Neural crest cell (in vitro differentiated cells): ENCODE measurements around the gene CANT1. TPM values are rescaled to one million over a fixed set of nuclear protein-coding genes. Genes with fewer than 3 reads are reported as not detected.
A peak's percentile ranks its signal among the peaks of the same experiment; 100 is the strongest.
"Not testable (repeated sequence)": the region's sequence is repeated elsewhere in the genome, so short reads cannot be mapped to it uniquely, and the experiment has no call there.

Experiments
- DNase-seq: peaks from one replicate; pipeline ENCODE4 v3.0.0; 2021; ENCODE audit warnings: low read depth, mixed read lengths, low spot score
- H3K27ac Mint-ChIP-seq: one replicate; pipeline ENCODE4 v1.8.0; 2021; ENCODE audit warnings: mild to moderate bottlenecking, mixed read lengths; ENCODE audit not compliant: unreplicated experiment
- H3K27me3 Mint-ChIP-seq: 2 replicates; pipeline ENCODE4 v1.8.0; 2021; ENCODE audit warnings: low read depth, mild to moderate bottlenecking, mixed read lengths
- H3K36me3 Mint-ChIP-seq: 2 replicates; pipeline ENCODE4 v1.8.0; 2021; ENCODE audit warnings: low read depth, mild to moderate bottlenecking, mixed read lengths
- H3K4me1 Mint-ChIP-seq: 2 replicates; pipeline ENCODE4 v1.8.0; 2021; ENCODE audit warnings: mixed read lengths
- H3K4me3 Mint-ChIP-seq: one replicate; pipeline ENCODE4 v1.8.0; 2021; ENCODE audit warnings: mild to moderate bottlenecking, mixed read lengths
- H3K9me3 Mint-ChIP-seq: 2 replicates; pipeline ENCODE4 v1.8.0; 2021; ENCODE audit warnings: mixed read lengths
- total RNA-seq: library from RNA; stranded (reverse); gene quantifications from 2 replicates; pipeline ENCODE4 v1.2.1, GENCODE V29; 2021
- TF ChIP-seq, protein P1 (sequence below): fragments of 200-600 bp; sonication (generic); conservative IDR thresholded peaks from 2 replicates; pipeline ENCODE4 v1.5.0; 2021; ENCODE audit warnings: antibody characterized with exemption, mild to moderate bottlenecking

CANT1 gene
- total RNA-seq, 1 donor from 2014 or later: 63.8 TPM

- peaks cover 10% of the 10 kb centered on the region for H3K4me1 Mint-ChIP-seq
- H3K36me3 Mint-ChIP-seq: no peaks in the 10 kb centered on the region
- H3K27me3 Mint-ChIP-seq: no peaks in the 10 kb centered on the region
- no peak for DNase-seq
- no peak overlapping the region for H3K4me3 Mint-ChIP-seq
- H3K9me3 Mint-ChIP-seq: no peaks in the 10 kb centered on the region
- H3K27ac Mint-ChIP-seq: no peak overlapping the region
- TF ChIP-seq, protein P1, sequence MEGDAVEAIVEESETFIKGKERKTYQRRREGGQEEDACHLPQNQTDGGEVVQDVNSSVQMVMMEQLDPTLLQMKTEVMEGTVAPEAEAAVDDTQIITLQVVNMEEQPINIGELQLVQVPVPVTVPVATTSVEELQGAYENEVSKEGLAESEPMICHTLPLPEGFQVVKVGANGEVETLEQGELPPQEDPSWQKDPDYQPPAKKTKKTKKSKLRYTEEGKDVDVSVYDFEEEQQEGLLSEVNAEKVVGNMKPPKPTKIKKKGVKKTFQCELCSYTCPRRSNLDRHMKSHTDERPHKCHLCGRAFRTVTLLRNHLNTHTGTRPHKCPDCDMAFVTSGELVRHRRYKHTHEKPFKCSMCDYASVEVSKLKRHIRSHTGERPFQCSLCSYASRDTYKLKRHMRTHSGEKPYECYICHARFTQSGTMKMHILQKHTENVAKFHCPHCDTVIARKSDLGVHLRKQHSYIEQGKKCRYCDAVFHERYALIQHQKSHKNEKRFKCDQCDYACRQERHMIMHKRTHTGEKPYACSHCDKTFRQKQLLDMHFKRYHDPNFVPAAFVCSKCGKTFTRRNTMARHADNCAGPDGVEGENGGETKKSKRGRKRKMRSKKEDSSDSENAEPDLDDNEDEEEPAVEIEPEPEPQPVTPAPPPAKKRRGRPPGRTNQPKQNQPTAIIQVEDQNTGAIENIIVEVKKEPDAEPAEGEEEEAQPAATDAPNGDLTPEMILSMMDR: no peak
These were observed 42.5 kb downstream of the CANT1 start for GRCh38 chr17:78966910-78967600.

DNA sequence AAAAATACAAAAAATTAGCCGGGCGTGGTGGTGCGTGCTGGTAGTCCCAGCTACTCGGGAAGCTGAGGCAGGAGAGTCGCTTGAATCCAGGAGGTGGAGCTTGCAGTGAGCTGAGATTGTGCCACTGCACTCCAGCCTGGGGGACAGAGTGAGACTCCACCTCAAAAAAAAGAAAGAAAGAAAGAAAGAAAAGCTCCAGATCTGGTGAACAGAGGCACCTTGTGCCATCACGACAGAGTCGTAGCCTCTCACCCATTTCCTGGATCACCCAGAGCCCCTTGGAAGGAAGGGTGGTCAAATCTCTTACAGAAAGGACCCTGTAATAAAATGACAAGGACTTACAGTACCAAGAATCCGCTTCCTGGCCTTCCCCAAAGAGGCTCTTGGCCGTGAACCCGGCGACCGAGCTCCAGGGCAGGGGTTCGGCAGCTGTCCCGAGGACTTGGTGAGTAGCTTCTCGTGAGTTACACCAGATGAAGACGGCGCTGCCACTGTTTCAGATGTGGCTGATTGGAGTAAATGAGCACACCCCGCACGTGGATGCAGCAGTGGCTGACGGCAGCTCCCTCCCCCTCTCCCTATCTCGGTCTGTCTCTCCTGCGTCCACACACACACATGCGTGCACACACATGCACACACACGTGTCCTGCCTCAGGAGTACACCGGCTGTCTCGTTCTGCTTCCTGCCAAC is 43.3 kb downstream of the CANT1 start:
- DNase-seq: no peak
- no peak overlapping the region for H3K4me3 Mint-ChIP-seq
- no peaks in the 10 kb centered on the region for H3K27me3 Mint-ChIP-seq

DNA sequence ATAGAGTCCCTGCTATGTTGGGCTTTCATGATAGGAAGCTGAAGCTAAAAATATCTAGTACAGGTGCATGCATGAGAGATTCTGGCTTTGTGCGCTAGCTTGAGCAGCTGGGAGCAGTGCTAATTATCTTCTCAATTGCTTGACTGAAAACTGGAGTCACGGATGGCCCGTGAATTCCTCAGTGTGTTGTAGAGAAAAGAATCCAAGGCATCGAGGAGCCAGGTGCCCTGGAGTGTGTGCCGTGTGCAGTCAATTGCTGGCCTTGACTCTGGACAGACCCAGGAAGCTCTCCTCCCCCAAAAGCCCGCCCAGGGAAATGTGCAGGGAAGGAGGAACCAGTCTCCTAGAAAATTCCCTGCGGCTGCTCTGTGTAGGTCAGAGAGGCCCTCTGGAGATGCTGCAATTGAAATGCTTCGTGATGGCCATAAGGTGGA is 44.1 kb downstream of the CANT1 start:
- no peaks in the 10 kb centered on the region for H3K36me3 Mint-ChIP-seq
- DNase-seq: no peak
- H3K4me1 Mint-ChIP-seq: peaks cover 9% of the 10 kb centered on the region
- H3K4me3 Mint-ChIP-seq: no peak overlapping the region
- no peaks in the 10 kb centered on the region for H3K9me3 Mint-ChIP-seq
- TF ChIP-seq, protein P1: no peak
- no peaks in the 10 kb centered on the region for H3K27me3 Mint-ChIP-seq
- H3K27ac Mint-ChIP-seq: no peak overlapping the region

More for the DNA sequence above, 43.3 kb downstream of the CANT1 start:
- Mint-ChIP-seq H3K9me3 (no peaks in the 10 kb centered on the region), H3K27ac (no peak overlapping the region), H3K4me1 (peaks cover 13% of the 10 kb centered on the region), H3K36me3 (no peaks in the 10 kb centered on the region)
- TF ChIP-seq, protein P1: no peak

DNA sequence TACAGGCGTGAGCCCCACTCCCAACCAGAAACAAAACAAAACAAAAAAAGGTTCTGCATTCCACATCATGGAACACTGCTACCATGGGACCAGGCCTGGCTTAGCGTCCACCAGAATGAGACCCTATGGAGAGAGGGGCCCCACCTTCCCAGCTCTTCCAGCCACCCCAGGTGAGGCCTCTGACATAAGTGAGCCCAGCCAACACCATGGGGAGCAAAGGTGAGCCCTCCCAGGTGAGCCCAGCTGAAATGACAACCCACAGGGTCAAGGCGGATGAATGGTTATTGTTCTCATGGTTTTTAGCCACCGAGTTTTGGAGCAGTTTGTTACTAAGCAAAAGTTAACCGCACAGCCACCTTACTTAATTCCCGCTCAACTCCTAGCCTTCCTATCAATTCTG is 46.2 kb downstream of the CANT1 start:
- no peak for DNase-seq
- Mint-ChIP-seq H3K4me1 (peaks cover 14% of the 10 kb centered on the region), H3K27me3 (peaks cover 3% of the 10 kb centered on the region), H3K27ac (no peak overlapping the region), H3K9me3 (no peaks in the 10 kb centered on the region), H3K4me3 (no peak overlapping the region), H3K36me3 (no peaks in the 10 kb centered on the region)
- TF ChIP-seq, protein P1: no peak

GRCh38 chr17:78962984-78963348 is 46.6 kb downstream of the CANT1 start:
- H3K4me3 Mint-ChIP-seq, H3K27ac Mint-ChIP-seq, DNase-seq, H3K36me3 Mint-ChIP-seq, H3K9me3 Mint-ChIP-seq, H3K27me3 Mint-ChIP-seq: not testable (repeated sequence)
- H3K4me1 Mint-ChIP-seq: peaks cover 14% of the 10 kb centered on the region

DNA sequence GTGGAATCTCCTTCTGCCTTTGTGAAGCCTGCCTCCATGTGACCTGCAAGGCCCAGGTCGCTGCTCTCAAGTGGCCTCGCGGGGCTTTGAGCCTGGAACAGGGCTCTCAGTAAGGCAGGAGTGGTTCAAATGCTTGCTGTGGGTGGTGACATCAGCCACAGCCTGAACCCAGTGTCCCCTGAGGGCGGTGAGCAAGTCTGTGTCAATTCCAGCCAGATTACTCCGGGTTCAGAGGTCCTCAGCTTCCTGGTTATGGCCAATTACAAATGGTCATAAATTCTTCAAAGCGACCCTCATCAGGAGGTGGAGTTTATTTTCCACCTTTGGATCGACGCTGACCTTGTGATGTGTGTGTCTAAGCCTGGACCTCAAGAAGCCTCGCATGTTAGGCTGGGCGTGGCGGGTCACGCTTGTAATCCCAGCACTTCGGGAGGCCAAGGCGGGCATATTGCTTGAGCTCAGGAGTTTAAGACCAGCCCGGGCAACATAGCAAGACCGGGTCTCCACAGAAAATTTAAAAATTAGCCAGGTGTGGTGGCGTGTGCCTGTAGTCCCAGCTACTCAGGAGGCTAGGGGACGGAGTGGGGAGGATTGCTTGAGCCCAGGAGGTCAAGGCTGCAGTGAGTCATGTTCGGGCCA is 47.1 kb downstream of the CANT1 start:
- Mint-ChIP-seq H3K9me3 (no peaks in the 10 kb centered on the region), H3K27me3 (peaks cover 3% of the 10 kb centered on the region), H3K36me3 (no peaks in the 10 kb centered on the region), H3K4me1 (peaks cover 14% of the 10 kb centered on the region), H3K27ac (peak overlapping the region; percentile 50), H3K4me3 (no peak overlapping the region)
- DNase-seq: no peak
- TF ChIP-seq, protein P1: no peak
